GM21423 (cell line): Measurements from ENCODE around the gene LRP1-AS.

ENCODE experiments used
- ATAC-seq: cut with Tn5 transposase; IDR thresholded peaks from one replicate; pipeline ENCODE4 v1.9.1; 2021; ENCODE audit warnings: mild to moderate bottlenecking, moderate library complexity; ENCODE audit not compliant: unreplicated experiment

The LRP1-AS gene

GRCh38 chr12:57160741-57161140, 13.3 kb upstream of the LRP1-AS start:
- ATAC-seq: no peak

- no peak for ATAC-seq
Observed at GRCh38 chr12:57160040-57160439, 12.6 kb upstream of the LRP1-AS start.

- ATAC-seq: no peak
Observed at GRCh38 chr12:57159311-57159710, 11.9 kb upstream of the LRP1-AS start.

- no peak for ATAC-seq
Observed at GRCh38 chr12:57158665-57159064, 11.2 kb upstream of the LRP1-AS start.

GRCh38 chr12:57158186-57158585, 10.8 kb upstream of the LRP1-AS start:
- no peak for ATAC-seq

- ATAC-seq: no peak
Observed at GRCh38 chr12:57157588-57158173, 10.3 kb upstream of the LRP1-AS start.

- ATAC-seq: no peak
Observed at GRCh38 chr12:57156701-57157403, 9.4 kb upstream of the LRP1-AS start.

- no peak for ATAC-seq
Observed at GRCh38 chr12:57154804-57155434, 7.5 kb upstream of the LRP1-AS start.

- no peak for ATAC-seq
Observed at GRCh38 chr12:57154076-57154475, 6.7 kb upstream of the LRP1-AS start.

GRCh38 chr12:57153415-57153997, 6.1 kb upstream of the LRP1-AS start:
- no peak for ATAC-seq

GRCh38 chr12:57152639-57153038, 5.2 kb upstream of the LRP1-AS start:
- ATAC-seq: no peak

- no peak for ATAC-seq
Observed at GRCh38 chr12:57151741-57152630, 4.6 kb upstream of the LRP1-AS start.

GRCh38 chr12:57150400-57151000, 3.1 kb upstream of the LRP1-AS start:
- no peak for ATAC-seq

- no peak for ATAC-seq
Observed at GRCh38 chr12:57149245-57149900, 2.0 kb upstream of the LRP1-AS start.

GRCh38 chr12:57148469-57149244, 1.2 kb upstream of the LRP1-AS start:
- ATAC-seq: no peak

GRCh38 chr12:57146092-57146491, 1.3 kb downstream of the LRP1-AS start:
- ATAC-seq: no peak

- no peak for ATAC-seq
Observed at GRCh38 chr12:57145460-57146059, 1.9 kb downstream of the LRP1-AS start.

- no peak for ATAC-seq
Observed at GRCh38 chr12:57143454-57143853, 4.0 kb downstream of the LRP1-AS start.

GRCh38 chr12:57142727-57143126, 4.7 kb downstream of the LRP1-AS start:
- no peak for ATAC-seq
